Astrocyte of the cerebellum (primary cell): ENCODE measurements around the gene ZNF710.

Source experiments
- DNase-seq: peaks from one replicate; pipeline ENCODE4 v3.0.0-alpha.2; 2011; ENCODE audit warnings: low read depth
- H3K4me3 ChIP-seq: 2 replicates; pipeline ENCODE4 v1.5.1; 2011; ENCODE audit warnings: mild to moderate bottlenecking, low read depth, low read length, moderate library complexity
- CTCF ChIP-seq: IDR thresholded peaks from 2 replicates; pipeline ENCODE4 v1.5.1; 2012; ENCODE audit warnings: low read length, low read depth, moderate library complexity, mild to moderate bottlenecking; ENCODE audit errors: missing control alignments
- in situ Hi-C: cut with HindIII; loops from 2 replicates; pipeline ENCODE4 v1.10.0; 2017; ENCODE audit warnings: low sequenced_read_pairs

ZNF710 gene

DNA sequence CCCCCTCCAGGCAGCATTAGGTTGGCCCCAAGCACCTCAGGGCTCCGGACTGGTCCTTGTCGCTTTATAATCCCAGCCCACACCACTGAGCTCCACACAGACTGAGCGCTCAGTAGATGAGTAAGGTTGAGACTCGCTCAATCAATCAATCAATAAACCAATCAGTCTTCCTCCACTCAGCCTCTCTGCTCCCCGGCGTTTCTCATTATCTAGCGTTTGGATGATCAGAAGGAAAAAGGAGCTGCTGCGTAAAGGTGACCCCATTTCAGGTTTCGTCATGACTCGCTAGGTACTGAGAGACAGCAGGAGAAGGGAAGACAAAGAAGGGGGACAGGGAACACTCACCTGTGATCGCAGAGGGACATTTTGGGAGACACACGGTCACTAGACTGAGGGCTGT lies 41.2 kb downstream of the ZNF710 start:
- no peak overlapping the region for H3K4me3 ChIP-seq
- in situ Hi-C loops: no loop called here
- DNase-seq: no peak
- no peak for TF ChIP-seq CTCF

GRCh38 chr15:90042766-90043529 lies 41.8 kb downstream of the ZNF710 start:
- in situ Hi-C loops: no loop called here
- H3K4me3 ChIP-seq: no peak overlapping the region
- no peak for DNase-seq
- TF ChIP-seq CTCF: no peak

DNA sequence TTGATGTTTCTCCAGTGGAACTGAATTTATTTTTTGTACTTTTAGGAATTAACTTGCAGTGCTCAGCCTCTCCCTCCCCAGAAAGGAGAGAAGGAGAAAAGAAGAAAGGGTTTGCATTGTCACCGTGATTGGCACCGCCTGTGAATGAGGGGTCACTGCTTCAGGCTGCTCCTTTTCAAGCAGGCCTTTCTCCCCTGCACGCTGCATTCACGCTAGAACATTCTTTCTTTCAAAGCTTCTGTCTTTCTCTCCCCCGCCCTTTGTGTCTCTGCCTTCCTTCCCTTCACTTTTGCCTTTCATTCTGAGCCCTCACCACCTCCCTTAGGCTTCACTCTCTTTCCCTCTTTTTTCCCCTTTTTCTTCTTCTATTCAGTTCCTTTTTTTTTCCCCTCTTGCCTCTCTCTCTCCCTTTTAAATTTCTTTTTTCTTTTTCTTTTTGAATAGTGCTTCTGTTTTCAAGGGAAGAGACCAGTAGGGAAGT lies 42.4 kb downstream of the ZNF710 start:
- in situ Hi-C loops: no loop called here
- no peak overlapping the region for H3K4me3 ChIP-seq

DNA sequence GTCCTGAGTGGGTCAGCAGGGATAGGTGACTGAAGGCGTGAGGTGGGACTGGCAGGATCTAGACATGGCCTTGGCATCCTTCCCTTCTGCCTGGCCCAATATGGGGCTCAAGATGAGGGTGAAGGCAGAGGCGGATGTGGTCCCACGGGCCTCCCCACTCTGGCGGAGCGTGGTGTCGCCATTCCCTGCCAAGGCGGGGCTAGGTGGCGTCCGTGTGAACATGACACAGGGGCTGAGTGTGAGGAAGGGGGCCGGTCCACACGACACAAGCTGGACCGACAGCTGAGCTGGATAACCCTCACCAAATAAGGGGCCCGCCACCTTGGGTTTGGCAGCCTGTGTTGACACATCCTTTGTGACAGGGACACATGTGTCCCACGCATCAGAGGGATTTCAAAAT lies 43.1 kb downstream of the ZNF710 start:
- TF ChIP-seq CTCF: no peak
- in situ Hi-C loops: no loop called here

More for the DNA sequence above, 42.4 kb downstream of the ZNF710 start:
- no peak for TF ChIP-seq CTCF
- no peak for DNase-seq

DNA sequence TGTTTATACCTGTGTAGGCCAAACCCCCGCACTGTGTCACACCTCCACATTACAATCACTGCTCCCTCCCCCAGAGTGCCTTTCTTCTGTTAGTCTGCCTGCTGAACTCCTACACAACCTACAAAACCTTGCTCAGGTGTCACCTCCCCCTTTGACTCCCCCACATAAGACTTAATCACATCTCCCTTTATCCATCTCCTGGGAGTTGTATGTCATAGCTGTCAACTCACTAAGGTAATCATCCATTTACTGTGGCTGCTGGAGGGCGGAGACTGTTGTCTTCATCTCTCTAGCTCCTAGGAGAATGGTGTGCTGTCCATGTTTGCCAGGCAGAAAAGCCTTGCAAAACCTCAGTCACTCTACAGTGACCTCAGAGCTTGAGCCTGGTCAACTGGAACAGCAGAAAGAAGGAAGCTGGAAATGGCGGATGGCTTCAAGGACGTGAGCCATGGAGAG lies 43.8 kb downstream of the ZNF710 start:
- no peak for TF ChIP-seq CTCF
- no peak overlapping the region for H3K4me3 ChIP-seq
- in situ Hi-C loops: loop anchor here (5.0 kb wide), 2 partner anchors 33 to 172 kb away; no protein-coding TSS in a partner anchor
- no peak for DNase-seq

More for the DNA sequence above, 43.1 kb downstream of the ZNF710 start:
- no peak for DNase-seq
- no peak overlapping the region for H3K4me3 ChIP-seq

DNA sequence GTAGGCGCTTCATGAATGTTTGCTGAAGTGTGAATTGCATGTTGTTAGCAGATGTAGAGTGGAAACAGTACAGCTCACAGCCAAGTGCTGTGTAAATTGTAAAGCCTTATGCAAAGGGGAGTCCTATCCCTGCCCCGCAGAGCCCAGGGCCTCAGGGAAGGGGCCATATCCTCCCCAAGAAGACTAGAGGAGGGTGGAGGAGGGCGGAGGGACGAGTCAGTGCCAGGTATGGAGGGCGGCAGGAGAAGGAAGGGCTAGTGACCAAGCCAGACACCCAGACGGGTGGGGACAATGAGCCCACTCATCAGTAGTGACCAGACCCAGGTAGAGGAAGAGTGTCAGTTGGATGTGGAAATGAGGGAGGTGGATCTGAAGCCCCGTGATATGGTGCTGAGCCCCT lies 45.2 kb downstream of the ZNF710 start:
- in situ Hi-C loops: loop anchor here (5.0 kb wide), 2 partner anchors 34 to 171 kb away; no protein-coding TSS in a partner anchor
- no peak overlapping the region for H3K4me3 ChIP-seq
- no peak for TF ChIP-seq CTCF
- no peak for DNase-seq
